ENCODE measurements around the gene PLK4.
"Not testable (repeated sequence)": the region's sequence is repeated elsewhere in the genome, so short reads cannot be mapped to it uniquely, and the experiment has no call there.

PLK4 gene

DNA sequence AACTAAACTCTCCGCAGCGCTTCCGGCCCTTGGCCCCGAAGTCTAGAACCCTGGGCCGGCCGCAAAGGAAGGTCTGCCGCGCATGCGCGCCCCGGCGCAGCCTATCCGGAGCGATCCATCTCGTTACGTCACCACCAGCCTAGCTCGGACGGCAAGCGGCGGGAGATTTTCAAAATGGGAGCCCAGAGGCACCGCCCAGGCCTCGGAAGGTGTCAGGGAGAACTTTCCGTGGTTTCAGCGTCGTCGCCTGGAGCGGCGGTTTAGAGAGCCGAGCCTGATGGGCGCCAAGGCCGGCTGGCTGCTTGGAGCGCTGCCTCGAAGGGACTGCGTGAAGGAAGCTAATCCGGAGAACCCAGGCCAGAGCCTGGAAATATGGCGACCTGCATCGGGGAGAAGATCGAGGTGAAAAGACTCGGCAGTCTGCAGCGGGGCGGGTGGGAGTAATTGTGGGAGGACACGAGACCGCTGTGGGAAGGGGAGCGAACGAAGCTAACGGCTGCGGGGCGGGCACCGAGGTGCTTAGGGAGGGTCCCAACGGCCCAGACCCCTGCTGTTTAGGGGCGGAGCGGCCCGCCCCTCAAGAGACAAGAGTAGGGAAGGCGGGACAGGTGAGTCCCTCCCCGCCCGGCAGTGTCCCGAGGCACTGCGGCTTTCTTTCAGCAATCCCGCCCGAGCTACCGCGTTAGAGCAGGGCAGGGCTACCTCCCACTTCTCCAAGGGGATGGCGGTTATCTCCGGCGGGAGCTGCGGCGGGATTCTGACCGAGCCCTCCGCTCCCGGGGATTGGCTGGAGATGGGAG lies at the start of gene PLK4:
Gene PLK4 (plus strand): TSS at position 131 of the 800 bp plus-strand sequence. CDS start 242 bp downstream, at position 373.
- peak; percentile 83 to 89 (median 85) for DNase-seq

DNA sequence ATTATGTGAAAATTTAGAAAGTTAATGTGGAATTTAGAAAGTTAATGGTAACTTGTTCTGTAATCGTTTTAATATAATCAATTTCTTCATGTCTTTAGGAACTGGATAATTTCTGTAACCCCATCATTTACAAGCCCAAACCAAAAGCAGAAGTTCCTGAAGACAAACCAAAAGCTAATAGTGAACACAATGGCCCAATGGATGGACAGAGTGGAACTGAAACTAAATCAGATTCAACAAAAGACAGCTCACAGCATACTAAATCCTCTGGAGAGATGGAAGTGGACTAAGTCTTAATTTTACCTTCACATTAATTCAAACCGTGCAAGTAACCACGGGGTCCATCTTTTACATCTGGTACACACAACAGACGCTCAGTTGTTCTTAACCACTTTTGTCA lies 48.1 kb upstream of the PLK4 start:
- no peak for DNase-seq

DNA sequence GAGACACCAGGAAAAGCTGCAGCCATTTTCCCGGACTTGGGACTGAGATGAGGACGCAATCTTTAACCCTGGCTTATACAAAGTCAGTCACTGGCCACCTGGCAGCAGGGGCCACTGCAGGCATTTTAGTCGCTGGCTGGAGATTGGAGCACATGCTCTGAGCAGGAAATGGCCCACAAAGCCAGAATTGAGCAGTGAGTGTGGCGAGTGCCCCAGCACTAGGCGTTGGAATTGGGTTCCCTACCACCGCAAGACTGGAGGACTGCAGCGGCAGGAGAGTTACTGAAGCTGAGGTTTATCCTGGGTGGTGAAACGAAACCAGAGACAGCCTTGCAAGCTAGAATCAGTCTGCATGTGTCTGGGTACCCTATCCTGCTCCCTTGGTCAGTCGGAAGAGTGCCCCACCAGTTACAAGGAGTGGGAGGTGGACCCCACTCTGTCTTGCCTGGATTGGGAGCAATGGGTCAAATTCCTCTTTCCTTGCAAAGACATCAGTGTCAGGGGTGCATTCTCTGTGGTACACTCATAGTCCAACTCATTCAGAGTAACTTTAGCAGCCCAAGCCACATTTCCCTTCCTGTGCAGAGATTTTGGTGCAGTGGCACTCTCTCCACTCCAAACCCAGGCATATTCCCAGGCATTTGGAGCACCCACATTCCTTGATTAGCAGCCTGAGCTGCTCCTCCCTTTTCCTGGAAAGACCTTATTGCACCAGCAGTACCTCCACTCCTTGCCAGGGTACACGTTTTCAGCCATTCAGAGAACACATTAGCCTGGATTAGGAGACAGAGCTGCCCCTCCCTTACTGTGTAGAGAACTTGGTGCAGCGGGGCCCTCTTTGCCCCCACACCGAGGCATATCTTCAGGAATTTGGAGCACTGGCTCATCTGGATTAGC lies 36.7 kb upstream of the PLK4 start:
- no peak for DNase-seq

DNA sequence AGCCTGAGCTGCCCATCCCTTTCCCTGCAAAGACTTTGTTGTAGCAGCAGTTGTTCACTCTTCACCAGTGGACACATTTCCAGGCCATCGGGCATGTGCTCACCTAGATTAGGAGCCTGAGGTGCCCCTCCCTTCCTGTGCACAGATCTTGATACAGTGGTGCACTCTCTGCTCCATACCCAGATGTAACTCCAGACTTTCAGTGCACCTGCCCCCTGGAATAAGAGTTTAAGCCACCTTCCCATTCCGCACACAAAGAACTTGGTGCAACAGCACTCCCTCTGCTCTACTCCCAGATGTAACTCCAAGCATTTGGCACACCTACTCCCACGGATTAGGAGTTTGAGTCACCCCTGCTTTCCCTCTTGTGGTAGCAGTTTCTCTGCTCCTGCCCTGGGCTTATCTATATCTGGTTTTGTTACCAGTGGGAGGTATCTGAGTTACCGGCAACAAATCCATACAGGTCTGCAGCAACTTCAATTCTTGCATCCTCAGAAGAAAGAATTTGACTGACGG lies 36.0 kb upstream of the PLK4 start:
- DNase-seq: no peak

DNA sequence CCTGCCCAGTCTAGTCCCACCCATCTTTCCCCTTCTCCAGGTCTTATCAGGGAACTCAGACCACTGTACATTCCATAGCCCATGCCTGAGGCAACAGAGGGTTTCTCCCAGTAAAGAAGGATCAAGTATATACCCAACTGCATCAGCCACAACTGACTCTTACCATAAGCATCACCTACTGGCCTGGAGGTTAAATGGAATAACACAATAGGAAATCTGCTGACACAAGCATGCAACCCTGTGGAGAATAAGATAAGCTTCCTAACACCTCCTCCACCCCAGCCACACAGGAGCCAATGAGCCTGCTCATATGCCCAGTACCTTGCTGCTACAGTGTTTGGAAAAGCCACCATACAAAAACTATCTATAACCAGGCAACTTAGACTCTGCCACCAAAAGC lies 34.6 kb upstream of the PLK4 start:
- no peak for DNase-seq

DNA sequence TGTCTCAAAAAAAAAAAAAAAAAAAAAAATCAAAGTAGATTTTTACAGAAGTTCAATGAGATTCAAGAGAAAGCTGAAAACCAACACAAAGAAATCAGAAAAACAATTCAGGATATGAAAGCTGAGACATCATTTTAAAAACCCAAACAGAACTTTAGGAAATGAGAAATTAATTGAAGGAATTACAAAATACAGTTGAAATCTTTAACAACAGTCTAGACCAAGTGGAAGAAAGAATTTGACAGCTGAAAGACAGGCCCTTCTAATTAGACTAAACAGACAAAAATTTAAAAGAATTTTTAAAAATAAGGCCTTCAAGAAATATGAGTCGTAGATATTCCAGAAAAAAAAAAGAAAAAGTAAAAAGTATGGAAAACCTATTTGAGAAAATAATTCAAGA lies 33.9 kb upstream of the PLK4 start:
- DNase-seq: no peak

DNA sequence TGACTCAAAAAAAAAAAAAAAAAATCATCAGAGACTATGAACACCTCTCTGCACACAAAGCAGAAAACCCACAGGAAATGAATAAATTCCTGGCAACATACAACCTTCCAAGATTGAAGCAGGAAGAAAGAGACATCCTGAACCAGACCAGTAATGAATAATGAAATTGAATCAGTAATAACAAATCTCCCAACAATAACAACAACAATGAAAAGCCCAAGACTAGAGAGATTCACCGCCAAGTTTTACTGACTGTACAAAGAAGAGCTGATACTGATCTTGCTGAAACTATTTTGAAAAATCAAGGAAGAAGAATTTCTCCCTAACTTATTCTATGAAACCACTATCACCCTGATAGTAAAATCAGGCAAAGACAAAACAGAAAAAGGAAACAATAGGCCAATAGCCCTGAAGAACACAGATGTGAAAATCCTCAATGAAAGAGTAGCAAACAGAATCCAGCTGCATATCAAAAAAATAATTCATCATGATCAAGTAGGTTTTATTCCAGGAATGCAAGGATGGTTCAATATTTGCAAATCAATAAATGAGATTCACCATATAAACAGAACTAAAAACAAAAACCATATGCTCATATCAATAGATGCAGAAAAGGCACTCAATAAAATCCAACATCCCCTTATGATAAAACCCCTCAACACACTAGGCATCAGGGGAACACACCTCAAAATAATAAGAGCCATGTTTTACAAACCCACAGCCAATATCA lies 31.0 kb upstream of the PLK4 start:
- no peak for DNase-seq

DNA sequence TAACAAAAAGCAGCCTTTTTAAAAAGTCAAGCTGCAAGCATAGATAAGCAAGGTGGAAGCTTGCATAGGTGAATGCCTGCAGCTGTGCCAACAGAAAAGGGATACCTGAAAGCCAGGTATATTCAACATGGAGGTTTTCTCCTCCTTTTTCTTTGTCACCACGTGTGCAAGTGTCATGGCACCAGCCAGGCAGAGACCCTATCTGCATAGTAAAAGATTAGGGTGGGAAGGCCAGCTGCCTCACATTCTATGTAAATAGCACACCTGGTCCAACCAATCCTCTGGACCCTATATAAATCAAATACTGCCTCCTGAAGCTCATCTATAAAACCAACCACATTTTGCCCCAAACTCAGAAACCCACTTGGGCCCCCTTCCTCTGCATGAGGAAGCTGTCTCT lies 28.0 kb upstream of the PLK4 start:
- no peak for DNase-seq

DNA sequence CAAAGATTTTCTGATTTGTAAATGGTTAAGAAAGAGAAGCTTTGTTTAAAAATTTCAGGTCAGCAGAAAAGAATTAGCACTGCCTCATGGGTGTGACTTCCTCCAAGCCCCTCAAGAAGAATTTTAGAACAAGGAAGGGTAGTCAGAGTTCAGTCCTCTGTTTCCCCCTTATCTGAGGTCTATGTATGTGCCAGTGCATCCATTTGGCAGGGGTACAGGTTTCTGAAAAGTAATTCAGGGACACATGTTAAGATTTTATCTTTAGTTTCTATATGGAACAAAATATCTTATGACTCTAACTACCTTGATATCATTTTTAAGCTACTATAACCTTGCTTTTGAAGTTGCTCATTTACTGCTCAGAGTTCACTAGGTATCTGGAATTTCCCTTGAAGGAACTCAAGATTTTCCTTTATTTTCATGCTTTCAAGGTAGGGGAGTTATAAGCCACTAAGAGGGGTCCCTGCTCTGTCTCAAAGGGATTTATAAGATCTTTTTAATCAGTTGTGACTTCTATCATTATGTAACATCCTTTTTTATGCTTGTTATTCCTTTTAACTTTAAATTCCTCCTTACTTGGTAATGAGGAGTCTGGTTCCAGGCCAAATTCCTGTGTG lies 24.4 kb upstream of the PLK4 start:
- DNase-seq: no peak

DNA sequence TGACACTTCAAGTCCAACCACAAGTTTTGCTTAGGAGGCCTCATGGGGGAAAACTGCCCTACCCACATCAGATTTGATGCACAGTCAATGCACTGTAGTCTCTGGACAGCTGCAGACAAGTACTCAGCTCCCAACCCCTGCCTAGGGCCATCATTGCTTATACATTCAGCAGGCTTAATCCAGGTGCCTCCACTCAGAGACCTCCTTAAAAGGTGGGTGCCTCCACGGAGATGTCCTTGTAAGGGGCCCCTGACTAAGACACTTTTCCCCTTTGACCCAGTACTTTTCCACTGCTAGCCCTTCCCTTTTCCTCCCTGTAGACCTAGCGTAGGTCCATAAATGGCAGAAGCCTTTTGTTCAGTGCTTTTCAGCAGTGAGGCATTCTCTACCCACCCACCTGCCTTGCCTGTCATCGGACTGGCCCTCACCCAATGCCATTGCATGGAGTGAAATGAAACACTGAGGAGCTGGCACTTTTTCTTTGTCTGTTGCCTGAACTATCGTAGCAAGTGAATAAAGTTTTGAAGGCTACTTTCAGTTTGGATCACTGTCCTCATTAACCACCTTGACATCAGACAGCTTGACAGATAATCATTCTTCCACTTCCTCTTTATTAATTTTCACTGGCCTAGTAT lies 23.8 kb upstream of the PLK4 start:
- DNase-seq: no peak

DNA sequence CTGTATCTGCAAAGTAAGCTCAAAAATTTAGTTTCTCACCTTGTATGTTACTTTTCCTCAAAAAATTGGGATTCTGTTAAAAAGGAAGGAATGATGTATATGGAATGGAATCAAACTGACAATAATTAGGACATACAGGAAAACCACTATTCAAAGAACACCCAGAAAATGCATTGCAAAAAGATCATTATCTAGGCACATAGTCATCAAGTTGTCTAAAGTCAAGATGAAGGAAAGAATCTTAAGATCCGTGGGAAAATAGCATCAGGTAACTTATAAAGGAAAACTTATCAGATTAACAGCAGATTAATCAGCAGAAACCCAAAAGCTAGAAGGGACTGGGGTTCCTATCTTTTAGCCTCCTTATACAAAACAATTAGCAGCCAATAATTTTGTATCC lies 23.1 kb upstream of the PLK4 start:
- no peak for DNase-seq

DNA sequence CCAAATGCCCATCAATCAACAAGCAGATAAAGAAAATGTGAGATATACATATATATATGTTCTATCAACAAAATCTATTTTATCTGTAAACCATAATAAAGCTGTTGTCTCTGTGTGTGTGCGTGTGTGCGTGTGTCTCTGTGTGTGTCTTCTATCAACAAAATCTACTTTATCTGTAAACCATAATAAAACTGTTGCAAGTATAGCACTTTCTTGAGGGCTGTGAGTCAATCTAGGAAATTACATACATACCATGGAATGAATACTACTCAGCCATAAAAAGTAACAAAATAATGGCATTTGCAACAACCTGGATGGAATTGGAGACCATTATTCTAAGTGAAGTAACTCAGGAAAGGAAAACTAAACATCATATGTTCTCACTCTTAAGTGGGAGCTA lies 12.5 kb upstream of the PLK4 start:
- DNase-seq: no peak

DNA sequence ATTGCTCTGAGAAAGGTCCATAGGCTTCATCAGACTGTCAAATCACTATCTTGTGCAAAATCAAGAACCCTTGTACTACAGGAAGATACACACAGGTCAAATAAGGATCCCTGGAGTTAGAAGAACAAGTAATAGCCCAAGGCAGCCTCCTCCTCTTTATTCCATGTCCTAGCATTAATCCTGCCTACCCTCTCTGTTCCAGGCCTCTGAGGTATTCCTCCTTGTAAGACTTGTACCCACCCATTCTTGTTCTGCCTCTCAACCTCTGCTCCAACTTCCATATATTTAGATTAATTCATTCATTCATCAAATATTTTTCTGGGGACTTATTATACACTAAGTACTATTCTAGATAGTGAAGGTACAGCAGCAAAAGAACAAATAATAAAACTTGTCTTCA lies 10.4 kb upstream of the PLK4 start:
- DNase-seq: no peak

DNA sequence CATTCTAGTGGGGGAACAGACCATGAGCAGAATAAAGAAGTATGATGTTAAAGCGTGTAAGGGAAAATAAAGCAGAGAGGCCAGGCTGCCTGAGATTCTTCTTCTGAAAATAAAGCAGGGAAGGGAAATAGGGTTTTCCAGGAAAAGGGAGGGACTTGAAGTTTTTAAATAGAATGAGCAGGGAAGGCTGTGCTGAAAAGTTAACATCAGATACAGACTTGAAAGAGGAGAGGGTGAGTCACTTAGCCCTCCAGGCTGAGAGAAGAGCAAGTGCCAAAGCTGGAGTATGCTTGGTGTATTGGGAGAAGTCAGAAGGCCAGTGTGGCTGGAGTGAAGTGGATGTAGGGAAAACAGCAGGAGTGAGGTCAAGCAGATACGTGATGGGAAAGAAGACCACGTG lies 10.0 kb upstream of the PLK4 start:
- DNase-seq: no peak

DNA sequence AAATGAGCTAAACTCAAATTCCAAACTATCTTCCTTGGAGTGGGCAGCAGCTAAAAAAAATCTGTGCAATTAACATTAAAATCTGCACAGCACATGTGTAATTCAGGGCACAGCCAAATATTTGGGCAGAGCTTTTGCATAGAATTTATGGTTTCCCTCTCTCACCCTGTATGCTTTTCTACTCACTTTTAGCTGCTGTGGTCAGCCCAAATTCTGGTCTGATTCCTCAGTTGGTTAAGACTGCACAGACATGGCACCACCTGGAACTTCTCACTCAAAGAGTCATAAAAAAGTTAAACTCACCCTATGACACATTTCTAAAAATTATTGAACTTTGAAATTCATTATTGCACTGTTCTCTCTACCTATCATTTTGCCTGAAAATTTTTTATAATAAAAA lies 4.9 kb upstream of the PLK4 start:
- no peak for DNase-seq

DNA sequence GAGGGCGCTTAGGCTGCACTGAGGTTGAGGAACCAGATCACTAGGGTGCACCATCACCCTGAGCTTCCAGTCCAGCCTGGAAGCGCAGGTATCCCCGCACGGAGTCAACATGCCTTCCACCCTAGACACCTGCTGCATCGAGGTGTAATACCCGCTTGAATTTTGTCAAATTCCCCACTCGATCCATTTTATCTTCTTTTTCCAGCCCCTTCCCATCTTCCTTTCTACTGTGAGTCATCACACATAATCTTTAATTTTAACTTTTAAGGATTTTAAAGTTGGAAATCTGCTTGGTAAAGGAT lies 821 bp downstream of the PLK4 start:
- DNase-seq: no peak

DNA sequence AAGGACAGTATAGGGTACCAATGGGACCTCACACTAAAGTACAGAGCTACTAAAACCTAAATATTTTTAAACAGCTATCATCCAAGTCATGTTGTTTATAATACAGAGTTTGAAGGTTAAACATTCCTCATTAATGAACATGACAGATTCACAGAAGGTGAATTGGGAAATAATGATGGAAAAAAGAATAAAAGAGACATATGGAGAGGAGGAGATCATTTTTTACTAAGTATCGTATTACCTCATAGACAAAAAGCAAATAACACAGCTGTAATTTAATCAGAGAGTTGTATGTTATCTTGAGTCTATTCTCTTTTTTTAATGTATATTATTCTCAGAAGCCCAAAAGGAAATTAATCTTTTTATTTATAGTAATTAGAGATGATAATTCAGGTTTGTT lies 7.9 kb downstream of the PLK4 start:
- DNase-seq: no peak

DNA sequence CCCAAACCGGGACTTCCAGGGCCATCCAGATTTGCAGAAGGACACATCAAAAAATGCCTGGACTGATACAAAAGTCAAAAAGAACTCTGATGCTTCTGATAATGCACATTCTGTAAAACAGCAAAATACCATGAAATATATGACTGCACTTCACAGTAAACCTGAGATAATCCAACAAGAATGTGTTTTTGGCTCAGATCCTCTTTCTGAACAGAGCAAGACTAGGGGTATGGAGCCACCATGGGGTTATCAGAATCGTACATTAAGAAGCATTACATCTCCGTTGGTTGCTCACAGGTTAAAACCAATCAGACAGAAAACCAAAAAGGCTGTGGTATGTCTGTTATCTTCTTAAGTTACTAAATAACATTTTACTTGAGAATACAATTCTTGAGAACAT lies 9.2 kb downstream of the PLK4 start:
- DNase-seq: no peak

DNA sequence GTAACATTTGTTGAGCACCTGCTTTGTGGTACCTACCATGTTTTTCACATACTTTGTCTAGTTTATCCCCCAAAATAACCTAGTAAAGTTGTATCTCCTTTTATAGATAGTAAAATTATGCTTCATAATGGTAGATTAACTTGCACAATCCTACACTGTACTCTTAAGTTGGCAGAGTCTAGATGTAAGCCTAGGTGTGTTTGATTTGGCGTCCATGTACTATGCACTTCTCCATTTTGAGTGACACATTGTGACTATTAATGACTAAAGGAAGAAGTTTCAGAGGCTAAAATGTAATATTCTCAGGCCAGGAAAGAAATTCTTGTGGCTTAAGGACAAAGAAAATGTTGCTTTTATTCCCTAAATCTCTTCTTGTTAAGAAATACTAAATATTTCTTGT lies 15.4 kb downstream of the PLK4 start:
- DNase-seq: no peak

DNA sequence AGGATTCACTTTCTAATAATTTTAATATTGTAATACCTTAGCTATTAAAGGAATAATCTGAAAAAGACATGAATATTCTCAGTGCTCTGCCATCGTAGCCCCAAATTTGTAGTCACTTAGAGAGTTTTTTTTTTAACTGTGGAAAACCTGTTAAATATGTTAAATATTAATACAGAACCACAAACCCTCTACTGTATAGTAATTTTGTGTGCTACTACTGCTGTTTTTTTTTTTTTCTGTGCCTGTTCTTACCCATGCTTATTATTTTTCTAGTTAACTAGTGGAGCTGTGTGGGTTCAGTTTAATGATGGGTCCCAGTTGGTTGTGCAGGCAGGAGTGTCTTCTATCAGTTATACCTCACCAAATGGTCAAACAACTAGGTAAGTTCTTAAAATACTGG lies 15.8 kb downstream of the PLK4 start:
- no peak for DNase-seq

DNA sequence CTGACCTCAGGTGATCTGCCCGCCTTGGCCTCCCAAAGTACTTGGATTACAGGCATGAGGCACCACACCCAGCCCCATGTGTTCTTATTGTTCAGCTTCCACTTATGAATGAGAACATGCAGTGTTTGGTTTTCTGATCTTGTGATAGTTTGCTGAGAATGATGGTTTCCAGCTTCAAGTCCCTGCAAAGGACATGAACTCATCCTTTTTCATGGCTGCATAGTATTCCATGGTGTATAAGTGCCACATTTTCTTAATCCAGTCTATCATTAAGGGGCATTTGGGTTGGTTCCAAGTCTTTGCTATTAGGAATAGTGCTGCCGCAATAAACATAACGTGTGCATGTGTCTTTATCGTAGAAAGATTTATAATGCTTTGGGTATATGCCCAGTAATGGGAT lies 19.0 kb downstream of the PLK4 start:
- not testable (repeated sequence) for DNase-seq

DNA sequence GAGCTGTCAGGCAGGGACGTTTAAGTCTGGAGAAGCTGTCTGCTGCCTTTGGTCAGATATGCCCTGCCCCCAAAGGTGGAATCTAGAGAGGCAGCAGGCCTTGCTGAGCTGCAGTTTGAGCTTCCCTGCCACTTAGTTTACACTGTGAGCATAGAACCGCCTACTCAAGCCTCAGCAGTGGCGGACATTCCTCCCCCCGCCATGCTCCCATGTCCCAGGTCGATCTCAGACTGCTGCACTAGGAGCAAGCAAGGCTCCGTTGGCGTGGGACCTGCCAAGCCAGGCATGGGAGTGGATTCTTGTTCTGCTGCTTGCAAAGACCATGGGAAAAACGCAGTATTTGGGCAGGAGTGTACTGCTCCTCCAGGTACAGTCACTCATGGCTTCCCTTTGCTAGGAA lies 24.3 kb downstream of the PLK4 start:
- no peak for DNase-seq

DNA sequence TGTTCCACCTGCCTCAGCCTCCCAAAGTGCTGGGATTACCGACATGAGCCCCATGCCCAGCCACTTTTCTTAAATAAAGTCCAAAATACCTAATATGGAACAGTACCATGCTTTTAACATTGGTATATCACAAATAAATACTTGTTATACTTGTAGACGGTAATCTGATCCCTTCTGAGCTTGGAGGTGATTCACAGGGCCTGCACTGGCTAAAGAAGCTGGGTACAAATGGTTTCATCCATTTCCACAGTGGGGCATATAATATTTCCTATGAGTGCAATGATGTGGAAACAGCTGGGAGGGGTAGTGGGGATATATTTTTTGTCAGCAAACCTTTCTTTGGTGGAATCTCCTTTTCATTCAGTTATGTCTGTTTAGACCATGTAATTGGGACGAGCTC lies 35.8 kb downstream of the PLK4 start:
- DNase-seq: no peak
